ENCODE data around the gene LSMEM2.
"Not testable (repeated sequence)": the region's sequence is repeated elsewhere in the genome, so short reads cannot be mapped to it uniquely, and the experiment has no call there.

LSMEM2 gene

GRCh38 chr3:50278880-50279224 lies at the start of gene LSMEM2:
LSMEM2 (plus strand) TSS chr3:50279087; CDS start chr3:50279114, 27 bp downstream.
- no peak for DNase-seq (ENCODE audit: low spot score)
- FAIRE-seq = no peak

- no peak for DNase-seq (ENCODE audit: low spot score)
Observed at GRCh38 chr3:50229490-50229889, 49.4 kb upstream of the LSMEM2 start.

GRCh38 chr3:50230104-50230793 lies 48.6 kb upstream of the LSMEM2 start:
- DNase-seq (ENCODE audit: low spot score) (no peak), FAIRE-seq (no peak)

More at GRCh38 chr3:50229490-50229889, 49.4 kb upstream of the LSMEM2 start:
- FAIRE-seq = no peak

- DNase-seq (ENCODE audit: low spot score) (no peak), FAIRE-seq (no peak)
Observed at GRCh38 chr3:50230794-50231125, 48.1 kb upstream of the LSMEM2 start.

- no peak for DNase-seq (ENCODE audit: low spot score)
- no peak for FAIRE-seq
Observed at GRCh38 chr3:50231581-50231980, 47.3 kb upstream of the LSMEM2 start.

GRCh38 chr3:50232303-50232702 lies 46.6 kb upstream of the LSMEM2 start:
- FAIRE-seq = no peak

GRCh38 chr3:50233176-50233575 lies 45.7 kb upstream of the LSMEM2 start:
- no peak for FAIRE-seq
- no peak for DNase-seq (ENCODE audit: low spot score)

More at GRCh38 chr3:50232303-50232702, 46.6 kb upstream of the LSMEM2 start:
- no peak for DNase-seq (ENCODE audit: low spot score)

- FAIRE-seq = peak; percentile 96
- peak; percentile 99 for DNase-seq (ENCODE audit: low spot score)
Observed at GRCh38 chr3:50235716-50236483, 43.0 kb upstream of the LSMEM2 start, which contains the start of gene GNAI2. GNAI2 (plus strand) TSS chr3:50236204; CDS start chr3:50236336, 132 bp downstream.

GRCh38 chr3:50236484-50237132 lies 42.3 kb upstream of the LSMEM2 start:
- FAIRE-seq = no peak
- no peak for DNase-seq (ENCODE audit: low spot score)

GRCh38 chr3:50237133-50237651 lies 41.7 kb upstream of the LSMEM2 start:
- no peak for DNase-seq (ENCODE audit: low spot score)
- no peak for FAIRE-seq

GRCh38 chr3:50237754-50238548 lies 40.9 kb upstream of the LSMEM2 start:
- peak; percentile 90 for FAIRE-seq
- DNase-seq (ENCODE audit: low spot score) = peak; percentile 90

- FAIRE-seq = peak; percentile 74
- DNase-seq (ENCODE audit: low spot score) = peak; percentile 49
Observed at GRCh38 chr3:50238549-50239026, 40.3 kb upstream of the LSMEM2 start.

- no peak for FAIRE-seq
- DNase-seq (ENCODE audit: low spot score) = no peak
Observed at GRCh38 chr3:50239649-50240048, 39.2 kb upstream of the LSMEM2 start.

GRCh38 chr3:50241163-50241562 lies 37.7 kb upstream of the LSMEM2 start:
- DNase-seq (ENCODE audit: low spot score) (no peak), FAIRE-seq (no peak)

- no peak for FAIRE-seq
- no peak for DNase-seq (ENCODE audit: low spot score)
Observed at GRCh38 chr3:50241713-50242380, 37.0 kb upstream of the LSMEM2 start.

- DNase-seq (ENCODE audit: low spot score) (no peak), FAIRE-seq (no peak)
Observed at GRCh38 chr3:50242381-50242770, 36.5 kb upstream of the LSMEM2 start.

- FAIRE-seq (no peak), DNase-seq (ENCODE audit: low spot score) (no peak)
Observed at GRCh38 chr3:50242851-50243542, 35.9 kb upstream of the LSMEM2 start.

GRCh38 chr3:50243543-50243895 lies 35.4 kb upstream of the LSMEM2 start:
- FAIRE-seq (no peak), DNase-seq (ENCODE audit: low spot score) (no peak)

- not testable (repeated sequence) for DNase-seq (ENCODE audit: low spot score); FAIRE-seq
Observed at GRCh38 chr3:50244813-50245212, 34.1 kb upstream of the LSMEM2 start.

GRCh38 chr3:50245251-50245745 lies 33.6 kb upstream of the LSMEM2 start:
- no peak for FAIRE-seq
- no peak for DNase-seq (ENCODE audit: low spot score)
